Right lobe of liver (tissue), 6 donors: ENCODE data around the gene SSBP3. TPM values are rescaled to one million over a fixed set of nuclear protein-coding genes. Genes with fewer than 3 reads are reported as not detected.

Experiments
- ATAC-seq, 4 donors: fragments of 200-7000 bp; cut with Tn5 transposase; one replicate each; pipeline ENCODE4 v1.9.1; 2020; ENCODE audit warnings: mild to moderate bottlenecking in 4 of 4, moderate library complexity in 4 of 4
- DNase-seq, 3 donors: peaks; one replicate each; pipeline ENCODE4 v3.0.0-alpha.2; 2020
- H3K27ac ChIP-seq, 3 donors: fragments of 200-600 bp; one replicate each; pipeline ENCODE4 v1.8.0; 2022
- H3K27me3 ChIP-seq, 2 donors: fragments of 200-600 bp; one replicate each; pipeline ENCODE4 v1.8.0; 2022
- H3K36me3 ChIP-seq, 4 donors: fragments of 200-600 bp; sonication (generic) in 1 of 4; one replicate each; pipeline versions ENCODE4 v1.5.1 to v1.8.0; 2017 to 2022; ENCODE audit warnings: control low read depth in 1 of 4
- H3K4me1 ChIP-seq, 4 donors: fragments of 200-600 bp; sonication (generic) in 1 of 4; one replicate each; pipeline versions ENCODE4 v1.5.1 to v1.8.0; 2017 to 2022; ENCODE audit warnings: control low read depth in 1 of 4
- H3K4me3 ChIP-seq, 3 donors: fragments of 200-600 bp; one replicate each; pipeline ENCODE4 v1.8.0; 2022
- H3K9me3 ChIP-seq, 4 donors: fragments of 200-600 bp; sonication (generic) in 1 of 4; one replicate each; pipeline versions ENCODE4 v1.5.1 to v1.8.0; 2017 to 2022; ENCODE audit warnings: control low read depth in 1 of 4
- POLR2A ChIP-seq: fragments of 450-650 bp; IDR thresholded peaks from one replicate; pipeline ENCODE4 v1.6.1; 2017; ENCODE audit warnings: antibody characterized with exemption, mild to moderate bottlenecking
- WGBS: methylation state at CpG from one replicate; pipeline ENCODE4 v1.1.6; 2018; ENCODE audit warnings: low coverage, low lambda C conversion rate; ENCODE audit not compliant: insufficient coverage; ENCODE audit errors: missing lambda C conversion rate; 5-methylcytosine and 5-hydroxymethylcytosine counted together
- intact Hi-C, 2 donors: fragments of 100-400 bp; cut with DNase I; formaldehyde crosslinking; loops; one replicate each; pipeline versions ENCODE4 v1.11.2 to v1.14.1; 2022
- total RNA-seq, 6 experiments: library from RNA; depleted of rRNA in 2 of 6; stranded (reverse); fragments of >200 nt in 2 of 6; fragmentation: NEBNext Ultra II Directional in 3 of 6; extraction: Animal tissue kit (Norgen Biotek cat#: 25700) in 3 of 6; gene quantifications; one replicate each; pipeline versions ENCODE4 v1.1.0 to v1.2.4, GENCODE V29; 2016 to 2023
- TF ChIP-seq, protein P1 (sequence below), 4 donors: fragments of 200-600 bp in 3 of 4; fragments of 450-650 bp in 1 of 4; IDR thresholded peaks; one replicate each; pipeline versions ENCODE4 v1.5.1 to v1.8.0; 2016 to 2022; ENCODE audit warnings: antibody characterized with exemption in 4 of 4, mild to moderate bottlenecking in 2 of 4
- donor health status: DM: no; HTN: yes; CAD: no.
- donor health status: DM: no; HTN: no; CAD: no.
- donor health status: DM: no; HTN: no; CAD: no.
- donor health status: DM: no; HTN: yes; CAD: no.
- donor health status: DM: no; HTN: yes; CAD: no.

The SSBP3 gene
- total RNA-seq, 6 experiments from 2014 or later, result 19.4 to 34.1 (median 24.4) TPM

DNA sequence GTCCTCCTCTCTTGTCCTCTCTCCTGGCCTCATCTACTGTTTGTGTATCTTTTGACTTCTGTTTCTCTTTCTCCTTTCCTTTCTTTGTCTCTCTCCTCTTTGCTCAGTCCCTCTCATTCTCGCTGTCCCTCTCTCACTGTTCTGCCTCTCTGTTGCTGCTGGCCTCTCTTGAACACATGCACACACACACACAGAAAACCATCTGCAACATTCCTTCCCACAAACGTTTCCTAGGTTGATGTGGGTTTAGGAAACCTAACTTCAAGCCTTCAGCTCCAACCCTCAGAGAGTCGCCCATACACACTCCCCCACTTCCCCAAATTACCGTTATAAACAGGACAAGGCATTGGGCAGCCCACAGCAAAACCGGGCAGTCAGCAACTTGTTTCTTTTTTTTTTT is 10.9 kb upstream of the SSBP3 start:
- no peaks in the 10 kb centered on the region for H3K9me3 ChIP-seq
- intact Hi-C loops, result no loop called here
- no peak overlapping the region for H3K27ac ChIP-seq
- WGBS, result 5% methylated on average over 5 of the region's 5 CpGs
- ATAC-seq (peak in 2 of 4 donors; percentile 12 to 69), DNase-seq (peak in 1 of 3 donors; percentile 15)
- H3K4me1 ChIP-seq, result no peaks in the 10 kb centered on the region
- H3K27me3 ChIP-seq, result no peaks in the 10 kb centered on the region
- no peak overlapping the region for H3K4me3 ChIP-seq
- TF ChIP-seq POLR2A, result no peak
- TF ChIP-seq, protein P1, sequence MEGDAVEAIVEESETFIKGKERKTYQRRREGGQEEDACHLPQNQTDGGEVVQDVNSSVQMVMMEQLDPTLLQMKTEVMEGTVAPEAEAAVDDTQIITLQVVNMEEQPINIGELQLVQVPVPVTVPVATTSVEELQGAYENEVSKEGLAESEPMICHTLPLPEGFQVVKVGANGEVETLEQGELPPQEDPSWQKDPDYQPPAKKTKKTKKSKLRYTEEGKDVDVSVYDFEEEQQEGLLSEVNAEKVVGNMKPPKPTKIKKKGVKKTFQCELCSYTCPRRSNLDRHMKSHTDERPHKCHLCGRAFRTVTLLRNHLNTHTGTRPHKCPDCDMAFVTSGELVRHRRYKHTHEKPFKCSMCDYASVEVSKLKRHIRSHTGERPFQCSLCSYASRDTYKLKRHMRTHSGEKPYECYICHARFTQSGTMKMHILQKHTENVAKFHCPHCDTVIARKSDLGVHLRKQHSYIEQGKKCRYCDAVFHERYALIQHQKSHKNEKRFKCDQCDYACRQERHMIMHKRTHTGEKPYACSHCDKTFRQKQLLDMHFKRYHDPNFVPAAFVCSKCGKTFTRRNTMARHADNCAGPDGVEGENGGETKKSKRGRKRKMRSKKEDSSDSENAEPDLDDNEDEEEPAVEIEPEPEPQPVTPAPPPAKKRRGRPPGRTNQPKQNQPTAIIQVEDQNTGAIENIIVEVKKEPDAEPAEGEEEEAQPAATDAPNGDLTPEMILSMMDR (IDR thresholded peaks at IDR 0.05), result no peak
- H3K36me3 ChIP-seq, result no peaks in the 10 kb centered on the region

DNA sequence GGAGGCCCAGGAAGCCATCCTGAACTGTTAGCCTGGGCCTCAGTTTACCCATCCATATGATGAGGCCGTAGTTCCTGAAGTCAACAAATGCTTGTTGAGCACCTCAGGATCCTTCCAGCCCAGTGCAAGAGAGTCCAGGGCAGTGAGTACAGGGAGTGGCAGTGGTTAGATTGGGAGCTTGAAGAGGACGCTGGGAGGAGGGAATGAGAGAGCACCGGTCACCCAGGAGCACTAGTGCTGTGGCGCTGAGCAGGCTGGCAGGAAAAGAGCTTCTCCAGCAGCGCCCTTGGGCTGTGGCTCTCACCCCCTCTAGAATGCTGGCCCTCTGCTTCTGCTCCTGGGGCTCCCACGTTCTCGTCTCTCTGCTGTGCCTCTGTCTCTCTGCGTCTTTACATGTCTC is 10.2 kb upstream of the SSBP3 start:
- DNase-seq (peak in 1 of 3 donors; percentile 4), ATAC-seq (no peak)
- H3K4me3 ChIP-seq, result no peak overlapping the region
- no peaks in the 10 kb centered on the region for H3K27me3 ChIP-seq
- no peaks in the 10 kb centered on the region for H3K4me1 ChIP-seq
- WGBS, result 73% methylated on average over 4 of the region's 8 CpGs
- no peaks in the 10 kb centered on the region for H3K9me3 ChIP-seq
- TF ChIP-seq, protein P1 (IDR thresholded peaks at IDR 0.05), result no peak
- TF ChIP-seq POLR2A, result no peak
- no peak overlapping the region for H3K27ac ChIP-seq
- H3K36me3 ChIP-seq, result no peaks in the 10 kb centered on the region
- intact Hi-C loops, result no loop called here

DNA sequence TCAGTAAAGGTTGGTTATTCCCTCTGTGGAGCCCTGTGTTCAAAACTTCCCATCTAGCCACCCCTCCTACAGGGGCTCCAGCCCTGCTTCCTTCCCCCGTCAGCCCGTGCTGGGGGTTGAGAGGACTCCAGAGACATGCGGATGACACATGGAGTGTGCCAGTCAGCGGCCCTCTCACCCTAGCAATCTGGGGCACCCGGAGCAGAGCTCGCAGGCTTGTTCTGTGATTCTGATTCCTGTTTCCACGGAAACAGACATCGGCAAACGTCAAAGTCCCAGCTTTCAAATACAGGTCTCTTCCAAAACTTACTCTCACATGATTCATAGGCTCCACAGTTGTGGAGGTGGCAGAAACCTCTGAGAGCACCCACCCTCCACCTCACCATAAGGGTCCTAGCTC is 9.8 kb upstream of the SSBP3 start:
- Histone ChIP-seq H3K27me3 (no peaks in the 10 kb centered on the region), H3K4me1 (no peaks in the 10 kb centered on the region), H3K9me3 (no peaks in the 10 kb centered on the region), H3K27ac (no peak overlapping the region), H3K4me3 (no peak overlapping the region), H3K36me3 (no peaks in the 10 kb centered on the region)
- WGBS, result 66% methylated on average over 7 of the region's 9 CpGs
- no peak for TF ChIP-seq POLR2A
- TF ChIP-seq, protein P1 (IDR thresholded peaks at IDR 0.05), result no peak
- intact Hi-C loops, result no loop called here
- DNase-seq (no peak), ATAC-seq (no peak)

DNA sequence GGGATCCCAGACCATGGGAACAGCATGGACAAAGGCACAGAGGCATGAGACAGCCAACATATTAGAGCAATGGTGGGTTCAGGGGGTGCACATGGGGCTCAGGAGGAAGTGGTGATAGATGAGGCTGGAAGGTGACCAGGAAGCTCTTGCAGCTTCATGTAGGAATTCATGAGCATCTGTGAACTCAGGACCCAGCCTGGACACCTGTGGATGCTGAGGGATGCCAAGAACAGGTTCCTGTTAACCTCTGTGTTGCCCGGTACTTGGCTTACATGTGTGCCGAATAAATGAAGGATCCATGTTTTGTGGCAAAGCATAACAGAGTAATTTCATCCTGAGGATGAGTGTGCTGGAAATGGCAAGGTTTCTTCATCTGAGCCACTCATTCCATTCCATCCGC is 9.3 kb upstream of the SSBP3 start:
- no peak for TF ChIP-seq POLR2A
- TF ChIP-seq, protein P1 (IDR thresholded peaks at IDR 0.05), result no peak
- no peaks in the 10 kb centered on the region for H3K4me1 ChIP-seq
- ATAC-seq, result no peak
- H3K27ac ChIP-seq, result no peak overlapping the region
- no peak for DNase-seq
- H3K9me3 ChIP-seq, result no peaks in the 10 kb centered on the region
- WGBS, result 100% methylated on average over 2 of the region's 3 CpGs
- no peaks in the 10 kb centered on the region for H3K36me3 ChIP-seq
- no peaks in the 10 kb centered on the region for H3K27me3 ChIP-seq
- intact Hi-C loops, result no loop called here
- H3K4me3 ChIP-seq, result no peak overlapping the region

DNA sequence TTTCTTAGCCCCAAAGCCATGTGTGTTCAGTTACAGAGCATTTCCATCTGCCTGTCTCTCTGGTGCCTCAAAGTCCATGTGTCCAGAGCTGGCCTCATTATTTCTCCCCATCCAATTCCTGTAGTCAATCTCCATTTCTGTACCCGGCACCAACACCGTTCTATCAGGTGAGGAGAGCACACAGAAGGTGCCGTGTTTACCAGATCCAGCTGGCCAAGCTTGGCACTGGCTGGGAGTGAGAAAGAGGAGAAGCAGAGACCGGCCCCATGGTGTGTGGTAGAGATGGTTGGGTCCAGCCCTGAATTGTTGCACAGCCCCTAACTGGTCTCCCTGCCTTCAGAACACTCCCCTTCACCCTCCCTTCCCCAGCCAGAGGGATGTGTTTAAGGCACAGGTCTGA is 7.5 kb upstream of the SSBP3 start:
- intact Hi-C loops, result loop anchor here in 1 of 2 donors (5.0 kb wide), 1 partner anchor 69 kb away; no protein-coding TSS in a partner anchor
- no peaks in the 10 kb centered on the region for H3K9me3 ChIP-seq
- no peaks in the 10 kb centered on the region for H3K27me3 ChIP-seq
- no peaks in the 10 kb centered on the region for H3K36me3 ChIP-seq
- peak overlapping the region in 1 of 3 donors; percentile 37 for H3K27ac ChIP-seq
- TF ChIP-seq POLR2A, result no peak
- TF ChIP-seq, protein P1 (IDR thresholded peaks at IDR 0.05), result no peak
- no peak for ATAC-seq
- DNase-seq, result peak in 1 of 3 donors; percentile 44
- WGBS, result 88% methylated on average over 4 of the region's 4 CpGs
- no peak overlapping the region for H3K4me3 ChIP-seq
- no peaks in the 10 kb centered on the region for H3K4me1 ChIP-seq
